Astrocyte of the hippocampus (primary cell): Measurements from ENCODE around the gene ARID2.
A peak's percentile ranks its signal among the peaks of the same experiment; 100 is the strongest.

Experiments
- DNase-seq: peaks from one replicate; pipeline ENCODE4 v3.0.0; 2011; ENCODE audit warnings: low read depth, low spot score

The ARID2 gene

DNA sequence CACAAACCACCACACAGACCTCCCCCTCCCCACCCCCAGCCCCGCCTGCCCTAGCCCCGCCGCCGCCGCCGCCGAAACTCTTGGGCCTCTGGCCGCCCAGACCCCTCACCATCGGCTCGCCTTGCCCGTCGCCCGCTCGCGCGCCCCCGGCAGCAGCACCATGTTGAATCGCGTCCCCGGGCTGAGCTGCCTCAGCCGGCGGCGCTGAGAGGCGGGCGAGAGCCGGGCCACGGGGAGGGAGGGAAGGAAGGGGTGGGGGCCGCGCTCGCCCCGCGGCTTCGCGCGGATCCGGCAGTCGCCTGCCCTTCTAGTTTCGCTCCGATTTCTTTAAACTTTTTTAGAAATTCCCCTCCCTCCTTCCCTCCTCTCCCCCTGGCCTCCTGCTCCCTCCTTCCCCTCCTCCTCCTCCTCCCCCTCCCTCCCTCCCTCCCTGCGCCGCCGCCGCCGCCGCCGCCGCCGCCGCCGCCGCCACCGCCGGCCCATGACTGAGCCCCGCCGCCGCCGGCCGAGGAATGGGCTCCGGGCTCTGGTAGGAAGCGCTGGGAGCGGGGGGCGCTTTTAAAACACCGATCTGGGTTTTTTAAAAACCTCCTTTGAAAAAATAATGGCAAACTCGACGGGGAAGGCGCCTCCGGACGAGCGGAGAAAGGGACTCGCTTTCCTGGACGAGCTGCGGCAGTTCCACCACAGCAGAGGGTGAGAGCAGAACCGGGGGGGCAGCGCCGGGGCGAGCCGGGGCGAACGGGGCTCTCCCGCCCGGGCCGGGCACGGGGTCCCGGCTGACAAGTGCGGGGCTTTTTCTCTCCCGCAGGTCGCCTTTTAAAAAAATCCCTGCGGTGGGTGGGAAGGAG, at the start of gene ARID2:
ARID2 (plus strand) TSS at position 474 of the 851 bp plus-strand sequence; CDS start at position 605, 131 bp downstream.
- peak; percentile 86 for DNase-seq

DNA sequence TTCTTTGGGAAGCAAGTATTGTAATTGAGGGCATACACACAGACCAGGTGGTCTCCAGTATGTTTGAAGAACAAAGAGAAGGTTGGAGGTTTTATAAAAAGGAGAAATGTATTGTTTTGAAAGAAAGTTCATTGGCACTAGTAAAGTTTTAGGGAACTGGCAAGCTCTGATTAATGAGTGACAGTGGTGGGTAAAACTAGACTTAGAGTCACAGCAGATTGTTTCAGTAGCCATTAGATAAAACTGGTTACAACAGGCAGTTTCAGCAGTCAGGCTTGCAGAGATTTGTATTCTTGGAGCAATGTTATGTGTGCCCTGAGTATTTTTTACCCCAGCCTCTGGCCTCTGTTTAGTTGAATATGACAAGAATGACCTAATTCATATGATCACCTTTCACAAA, 49.1 kb upstream of the ARID2 start:
- no peak for DNase-seq

DNA sequence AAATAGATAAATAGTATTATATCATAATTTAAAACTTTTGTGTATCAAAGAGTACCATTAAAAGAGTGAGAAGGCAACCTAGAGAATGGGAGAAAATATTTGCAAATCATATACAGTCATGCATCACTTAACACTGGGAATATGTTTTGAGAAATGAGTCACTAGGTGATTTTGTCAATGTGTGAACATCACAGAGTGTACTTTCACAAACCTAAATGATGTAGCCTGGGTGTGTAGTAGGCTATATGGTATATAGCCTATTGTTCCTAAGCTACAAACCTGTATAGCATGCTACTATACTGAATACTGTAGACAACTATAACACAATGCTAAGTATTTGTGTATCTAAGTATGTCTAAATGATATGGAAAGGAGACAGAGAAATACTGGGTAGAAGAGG, 48.0 kb upstream of the ARID2 start:
- DNase-seq, result no peak

- no peak for DNase-seq
These were observed 43.8 kb upstream of the ARID2 start for GRCh38 chr12:45685680-45686079.

DNA sequence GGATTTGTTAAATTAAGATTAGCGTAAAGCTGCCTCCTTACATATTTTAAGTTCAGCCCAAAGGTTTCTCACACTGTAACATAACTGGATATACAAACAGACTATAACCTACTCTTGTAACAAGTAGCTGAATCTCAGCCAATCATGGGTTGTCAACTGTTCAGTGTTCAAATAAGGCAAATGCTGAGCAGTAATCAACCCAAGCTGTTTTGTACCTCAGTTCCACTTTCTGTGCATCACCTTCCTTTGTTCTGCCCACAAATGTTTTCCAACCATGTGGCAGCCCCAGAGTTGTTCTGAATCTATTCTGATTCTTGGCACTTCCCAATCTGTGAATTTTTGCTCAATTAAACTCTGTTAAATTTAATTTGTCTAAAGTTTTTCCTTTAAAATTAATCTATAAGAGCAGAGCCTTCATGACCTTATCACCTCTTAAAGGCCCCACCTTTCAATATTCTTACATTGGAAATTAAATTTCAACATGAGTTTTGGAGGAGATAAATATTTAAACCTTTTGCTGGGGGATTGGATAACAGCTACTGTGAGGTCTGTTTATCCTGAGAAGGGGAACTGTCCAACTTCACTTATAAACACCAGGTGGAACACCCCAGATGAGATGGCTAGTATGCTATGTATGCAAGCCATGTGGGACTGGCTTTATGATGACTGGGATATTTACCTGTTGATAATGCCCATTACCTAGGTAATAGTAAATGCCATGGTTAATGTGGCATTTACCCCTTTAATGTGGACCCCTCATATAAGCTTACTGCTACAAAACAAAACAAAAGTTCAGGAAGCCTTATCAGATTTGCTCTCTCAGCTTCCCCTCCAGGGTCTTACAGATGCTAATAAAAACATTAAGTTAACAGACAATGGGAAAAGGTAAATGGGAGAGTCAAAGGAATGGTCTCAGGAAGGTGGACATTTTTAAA, 42.2 kb upstream of the ARID2 start:
- no peak for DNase-seq

DNA sequence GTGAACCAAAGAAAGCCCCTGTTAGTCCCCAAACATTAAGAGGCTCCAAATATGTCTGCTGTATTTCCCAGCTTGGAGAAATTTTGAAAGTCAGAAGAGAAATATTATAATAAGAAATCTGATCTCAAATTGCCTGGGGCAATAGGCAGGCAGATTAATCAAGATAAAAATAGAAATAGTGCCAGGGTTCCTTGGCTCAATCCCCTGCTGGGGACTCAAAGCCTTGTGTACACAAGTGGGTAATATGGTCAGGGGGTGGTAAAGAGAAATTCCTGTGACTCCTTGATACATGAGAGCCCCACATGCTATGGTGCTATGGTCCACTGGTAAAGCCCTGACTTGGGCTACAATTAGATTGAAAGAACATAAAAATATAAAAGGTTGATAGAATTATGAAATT, 41.3 kb upstream of the ARID2 start:
- no peak for DNase-seq

DNA sequence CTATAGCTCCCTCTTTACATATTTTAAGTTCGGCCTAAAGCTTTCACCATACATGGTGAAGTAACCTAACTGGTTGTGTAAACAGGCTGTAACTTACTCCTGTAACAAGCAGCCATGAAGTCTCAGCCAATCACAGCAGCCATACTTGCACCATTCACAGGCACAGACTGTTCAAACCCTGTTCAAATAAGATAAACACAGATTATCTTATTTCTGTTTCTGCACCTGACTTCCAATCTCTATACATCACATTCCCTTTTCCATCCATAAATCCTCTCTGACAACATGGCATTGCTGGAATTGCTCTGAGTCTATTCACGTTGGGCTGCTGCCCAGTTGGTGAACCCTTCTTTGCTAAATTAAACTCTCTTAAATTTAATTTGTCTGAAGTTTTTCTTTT, 34.5 kb upstream of the ARID2 start:
- no peak for DNase-seq

DNA sequence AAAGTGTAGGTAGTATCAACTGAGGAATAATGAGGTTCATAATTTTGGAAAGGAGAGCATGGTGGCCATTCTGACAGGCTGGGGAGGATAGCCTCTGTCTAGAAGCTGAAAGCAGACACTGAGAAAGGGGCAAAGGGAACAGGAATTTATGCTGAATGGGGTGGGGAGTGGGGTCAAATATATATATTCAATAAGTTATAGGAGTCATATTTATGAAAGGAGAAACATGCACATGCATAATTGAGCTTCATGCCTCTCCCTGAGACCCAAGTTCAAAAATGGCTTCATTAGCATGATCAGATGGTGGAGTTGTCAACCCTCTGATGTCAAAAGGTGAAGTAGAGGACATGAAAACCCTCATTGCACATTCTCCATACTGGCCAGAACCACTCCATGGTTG, 33.9 kb upstream of the ARID2 start:
- no peak for DNase-seq

DNA sequence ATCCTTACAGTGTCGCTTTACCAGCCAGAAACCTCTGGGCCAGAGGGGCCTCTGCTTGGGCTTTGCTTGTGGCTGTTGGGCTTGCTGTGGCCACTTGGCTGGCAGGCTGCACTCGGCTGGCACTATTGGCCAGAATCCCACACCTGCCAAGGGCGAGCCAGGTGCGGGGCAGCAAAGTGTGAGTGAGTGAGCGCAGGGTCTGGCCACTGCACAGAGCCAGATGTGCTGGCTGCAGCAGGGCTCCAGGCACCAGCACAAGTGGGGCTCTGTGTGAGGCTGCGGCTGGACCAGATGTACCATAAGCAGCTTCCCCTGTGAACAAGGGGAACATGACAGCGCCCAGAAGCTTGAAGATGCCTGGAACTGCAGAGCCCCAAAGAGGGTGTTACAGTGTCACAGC, 33.5 kb upstream of the ARID2 start:
- no peak for DNase-seq

GRCh38 chr12:45697371-45697770, 32.1 kb upstream of the ARID2 start:
- DNase-seq, result no peak

DNA sequence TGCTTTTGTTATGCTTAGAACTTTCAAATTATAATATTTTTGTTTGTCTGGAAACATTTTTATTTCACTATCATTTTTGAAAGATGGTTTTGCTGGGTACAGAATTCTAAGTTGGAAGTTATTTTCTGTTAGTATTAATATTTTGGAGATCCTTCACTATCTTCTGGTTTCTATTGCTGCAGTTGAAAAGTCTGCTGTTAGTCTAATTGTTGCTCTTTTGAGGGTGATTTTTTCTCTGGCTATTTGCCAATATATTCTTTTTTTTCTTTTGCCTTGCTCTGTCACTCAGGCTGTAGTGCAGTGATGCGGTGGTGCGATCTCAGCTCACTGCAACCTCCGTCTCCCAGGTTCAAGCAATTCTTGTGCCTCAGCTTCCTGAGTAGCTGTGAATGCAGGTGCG, 28.2 kb upstream of the ARID2 start:
- DNase-seq, result no peak

- DNase-seq, result no peak
These were observed 25.6 kb upstream of the ARID2 start for GRCh38 chr12:45703942-45704341.

GRCh38 chr12:45704968-45705367, 24.5 kb upstream of the ARID2 start:
- no peak for DNase-seq

- DNase-seq, result no peak
These were observed 24.1 kb upstream of the ARID2 start for GRCh38 chr12:45705404-45705803.

DNA sequence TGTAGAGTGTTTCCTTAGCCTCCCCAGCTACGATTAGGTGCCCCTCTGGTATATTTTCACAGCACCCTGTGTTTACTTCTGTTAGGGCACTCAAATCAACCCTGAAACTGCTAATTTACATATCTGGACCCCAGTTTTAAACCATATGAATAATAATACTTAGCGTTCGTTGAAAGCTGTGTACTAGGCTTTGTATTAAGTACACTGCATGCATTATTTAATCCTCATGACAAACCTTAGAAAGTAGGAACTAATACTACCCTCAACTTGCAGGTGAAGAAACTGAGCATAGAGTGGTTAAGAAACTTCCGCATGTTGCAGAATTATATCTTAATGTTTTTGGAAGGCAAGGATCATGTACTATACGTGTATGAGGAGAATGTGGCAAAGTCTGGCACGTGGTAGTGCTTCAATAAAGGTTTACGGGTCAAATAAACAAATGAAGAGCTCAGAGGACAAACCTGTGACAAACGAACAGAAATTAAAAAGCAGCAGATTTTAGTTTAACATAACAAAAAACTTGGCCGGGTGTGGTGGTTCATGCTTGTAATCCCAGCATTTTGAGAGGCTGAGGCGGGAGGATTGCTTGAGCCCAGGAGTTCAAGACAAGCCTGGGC, 22.2 kb upstream of the ARID2 start:
- no peak for DNase-seq

DNA sequence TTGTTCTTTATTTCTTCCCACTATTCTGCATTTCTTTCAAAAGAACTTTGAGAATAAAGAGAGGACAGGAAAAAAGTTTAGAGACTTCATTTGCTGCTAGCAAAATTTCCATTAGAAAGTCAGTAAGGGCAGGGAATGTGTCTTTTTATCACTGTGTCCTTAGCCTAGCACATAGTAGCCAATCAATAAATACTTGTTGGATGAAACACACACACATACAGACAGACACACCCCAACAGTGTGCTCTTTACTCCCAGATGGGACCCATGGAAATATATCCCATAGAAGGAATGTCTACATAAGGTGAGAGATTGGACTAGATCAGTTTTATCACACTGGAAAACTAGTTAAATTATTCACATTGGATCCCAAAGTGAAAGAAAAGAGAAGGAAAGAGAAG, 21.1 kb upstream of the ARID2 start:
- DNase-seq, result no peak

GRCh38 chr12:45708901-45709300, 20.6 kb upstream of the ARID2 start:
- DNase-seq, result no peak

DNA sequence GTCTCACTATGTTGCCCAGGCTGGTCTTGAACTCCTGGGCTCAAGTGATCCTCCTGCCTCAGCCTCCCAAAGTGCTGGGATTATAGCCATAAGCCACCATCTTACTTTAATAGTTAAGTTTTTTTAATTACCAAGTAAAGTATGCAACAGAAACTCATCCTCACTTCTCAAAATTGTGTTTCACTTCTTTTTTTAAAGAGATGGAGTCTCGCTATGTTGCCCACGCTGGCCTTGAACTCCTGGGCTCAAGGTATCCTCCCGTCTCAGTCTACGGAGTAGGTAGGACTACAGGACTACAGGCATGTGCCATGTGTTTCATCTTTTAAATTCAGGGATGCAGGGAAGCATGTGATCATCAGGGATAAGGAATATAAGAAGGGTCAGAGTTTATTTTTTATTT, 17.2 kb upstream of the ARID2 start:
- no peak for DNase-seq

- no peak for DNase-seq
These were observed 16.4 kb upstream of the ARID2 start for GRCh38 chr12:45713078-45713477.

DNA sequence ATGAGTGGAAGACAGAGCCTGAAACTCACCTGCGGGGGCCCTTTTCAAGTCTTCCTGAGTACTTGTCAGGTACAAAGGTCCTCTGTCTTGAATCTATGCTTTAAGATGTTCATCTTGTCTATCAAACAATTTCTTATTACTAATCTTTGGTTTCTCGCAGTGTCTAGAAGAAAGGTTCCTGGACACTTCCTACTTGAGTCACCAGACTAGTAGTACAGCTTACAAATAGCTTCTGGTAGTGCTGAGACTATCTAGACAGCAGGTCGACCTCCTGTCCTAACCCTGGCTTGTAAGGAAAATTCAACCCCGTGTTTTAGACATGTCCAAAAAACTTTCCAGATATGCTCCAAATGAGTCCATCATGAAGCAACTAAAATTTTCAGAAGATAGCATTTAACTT, 11.2 kb upstream of the ARID2 start:
- no peak for DNase-seq

DNA sequence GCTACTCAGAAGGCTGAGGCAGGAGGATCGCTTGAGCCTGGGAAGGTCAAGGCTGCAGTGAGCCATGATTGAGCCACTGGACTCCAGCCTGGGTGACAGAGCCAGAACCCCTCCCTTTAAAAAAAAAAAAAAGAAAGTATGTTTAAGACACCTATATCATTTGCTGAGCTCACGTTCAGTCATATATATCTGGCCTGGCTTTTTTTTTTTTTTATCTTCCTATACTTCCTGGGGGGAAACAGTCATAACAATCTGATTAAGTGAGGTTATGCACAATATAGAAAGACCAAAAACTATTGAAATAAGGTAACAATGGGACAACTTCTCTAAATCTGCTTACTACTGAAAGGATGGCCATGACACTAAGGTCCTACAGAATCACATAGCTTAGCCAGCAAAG, 9.4 kb upstream of the ARID2 start:
- no peak for DNase-seq

GRCh38 chr12:45721369-45721768, 8.1 kb upstream of the ARID2 start:
- no peak for DNase-seq
